Measurements from ENCODE around the gene SRRT.
"Not testable (repeated sequence)": the region's sequence is repeated elsewhere in the genome, so short reads cannot be mapped to it uniquely, and the experiment has no call there.

Gene SRRT

DNA sequence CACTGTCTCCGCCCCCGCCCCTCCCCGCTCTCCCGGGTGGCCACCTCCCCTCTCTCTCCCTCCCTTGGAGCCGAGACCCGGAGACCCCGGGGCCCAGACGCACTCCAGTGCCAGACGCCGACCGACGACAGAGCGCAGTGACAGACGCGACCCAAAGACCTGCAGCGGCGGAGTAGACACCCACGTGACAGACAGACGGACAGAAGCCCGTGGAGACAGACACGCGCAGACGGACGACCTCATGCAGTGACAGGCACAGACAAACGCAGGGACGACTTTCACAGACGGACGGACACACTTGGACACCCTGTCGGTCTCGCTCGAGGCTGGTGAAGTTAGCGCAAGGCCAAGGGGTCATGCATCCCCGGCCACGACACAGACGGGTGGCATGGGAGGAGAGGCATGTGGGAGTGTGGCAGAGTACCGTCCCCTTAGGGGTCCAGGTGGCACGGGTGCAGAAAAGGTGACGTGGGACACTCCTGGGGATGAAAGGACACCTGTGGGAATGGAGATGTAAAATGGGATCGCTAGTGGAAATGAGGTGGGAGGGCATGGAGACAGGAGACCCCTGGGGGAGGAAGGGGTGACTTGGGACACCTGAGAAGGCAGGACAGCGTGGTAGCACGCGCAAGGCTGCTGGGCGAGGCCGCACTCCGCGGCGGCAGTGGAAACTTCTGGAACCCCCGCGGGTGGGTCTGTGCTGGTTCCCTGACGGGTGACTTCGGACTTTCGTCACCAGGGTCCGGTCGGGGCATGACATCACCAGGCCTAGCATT, 21.2 kb downstream of the SRRT start:
- no peak for DNase-seq

DNA sequence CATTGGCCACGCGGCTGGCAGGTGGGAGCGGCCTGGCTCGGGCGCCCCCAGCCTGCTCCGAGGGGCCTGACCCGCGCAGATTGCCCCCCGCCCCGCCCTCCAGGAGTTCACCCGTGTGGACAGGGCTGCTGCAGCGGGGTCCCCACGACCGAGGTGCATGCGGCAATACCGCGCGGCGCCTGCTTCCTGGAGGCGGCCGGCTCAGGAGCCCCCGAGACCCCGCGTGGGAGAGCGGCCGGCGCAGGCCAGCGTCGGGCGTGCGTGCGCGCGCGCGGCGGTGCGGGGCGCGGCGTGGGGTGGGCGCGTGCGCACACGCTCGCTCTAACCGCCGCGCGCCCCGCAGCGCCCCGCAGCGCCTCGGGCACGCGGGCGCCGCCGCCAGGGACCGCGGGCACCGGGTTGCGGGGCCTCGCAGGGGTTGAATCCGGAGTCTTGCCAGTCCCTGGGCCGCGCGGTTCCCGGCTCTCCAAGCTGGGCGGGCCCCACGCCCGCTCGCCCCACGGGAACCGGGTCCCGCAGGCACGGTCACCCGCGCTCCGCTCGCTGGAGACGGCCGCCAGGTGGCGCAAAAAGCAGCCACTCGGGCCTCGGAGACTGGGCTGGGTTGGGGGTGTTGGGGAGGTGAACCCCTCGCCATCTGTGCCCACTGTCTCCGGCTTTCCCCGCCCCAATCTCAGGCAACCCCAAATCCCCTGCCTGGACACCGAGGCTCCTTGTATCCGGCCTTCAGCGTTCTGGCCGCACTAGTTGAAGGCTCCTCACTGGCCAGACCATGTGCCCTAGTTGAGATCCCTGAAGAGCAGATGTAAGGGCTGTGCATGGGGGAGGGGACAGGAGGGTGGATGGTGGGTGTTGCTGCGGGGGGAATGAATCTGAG, 22.1 kb downstream of the SRRT start:
- DNase-seq = no peak

DNA sequence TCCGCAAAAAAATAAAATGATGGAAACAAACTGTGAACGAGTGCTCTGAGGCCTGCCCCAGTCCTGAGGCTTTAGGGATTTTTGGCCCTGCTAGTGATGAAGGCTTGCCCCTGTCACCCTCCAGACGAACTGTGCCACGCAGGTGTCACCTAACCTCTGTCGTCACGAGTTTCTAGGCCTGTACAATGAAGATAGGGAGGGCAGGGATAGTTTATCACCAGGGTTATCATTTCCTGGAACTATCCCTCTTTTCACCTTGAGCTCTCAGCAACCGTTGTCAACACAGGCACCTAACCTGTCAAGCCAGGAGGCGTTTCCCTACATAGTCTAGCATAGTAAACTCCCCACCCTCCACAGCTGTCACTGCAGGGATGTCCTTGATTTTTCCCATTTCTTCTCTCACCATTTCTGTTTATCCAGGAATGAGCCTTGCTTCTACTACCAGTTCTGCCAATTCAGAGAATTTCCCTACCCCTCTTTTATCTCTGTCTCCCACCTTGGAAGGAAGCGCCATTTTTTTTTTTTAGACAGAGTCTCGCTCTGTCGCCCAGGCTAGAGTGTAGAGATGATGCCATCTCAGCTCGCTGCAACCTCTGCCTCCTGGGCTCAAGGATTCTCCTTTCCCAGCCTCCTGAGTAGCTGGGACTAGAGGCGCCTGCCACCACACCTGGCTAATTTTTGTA, 23.0 kb downstream of the SRRT start:
- no peak for DNase-seq

DNA sequence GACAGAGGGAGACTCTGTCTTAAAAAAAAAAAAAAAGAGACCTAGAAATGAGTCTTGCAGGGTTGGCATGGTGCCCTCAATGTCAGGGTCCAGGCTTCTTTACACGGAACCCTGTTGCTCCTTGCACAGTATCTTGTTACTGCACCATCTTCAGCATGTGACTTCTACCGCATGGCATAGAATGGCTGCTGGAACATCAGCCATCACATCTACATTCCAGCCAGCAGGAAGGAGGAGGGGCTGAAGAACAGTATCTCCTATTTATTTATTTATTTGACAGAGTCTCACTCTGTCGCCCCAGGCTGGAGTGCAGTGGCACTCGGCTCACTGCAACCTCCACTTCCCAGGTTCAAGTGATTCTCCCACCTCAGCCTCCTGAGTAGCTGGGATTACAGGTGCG, 24.5 kb downstream of the SRRT start:
- no peak for DNase-seq

DNA sequence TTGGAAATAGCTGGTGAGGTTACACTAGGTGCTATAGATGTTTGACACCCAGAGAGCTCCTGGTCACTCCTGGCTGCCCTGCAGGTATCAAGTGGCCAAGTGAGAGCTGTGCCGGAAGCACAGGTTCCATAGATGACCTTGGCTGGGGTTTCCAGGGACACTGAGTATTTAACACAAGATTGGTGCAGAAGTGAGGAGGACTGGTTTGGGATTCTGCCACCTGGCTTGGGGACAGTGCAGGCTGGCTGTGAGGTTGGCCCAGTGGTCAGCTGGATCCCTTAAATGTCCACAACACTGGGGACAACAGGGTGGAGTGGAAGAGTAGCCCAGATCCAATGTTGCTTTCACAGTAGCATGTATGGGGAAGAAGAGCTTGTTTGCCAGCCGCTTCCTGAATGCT, 26.1 kb downstream of the SRRT start:
- DNase-seq = no peak

DNA sequence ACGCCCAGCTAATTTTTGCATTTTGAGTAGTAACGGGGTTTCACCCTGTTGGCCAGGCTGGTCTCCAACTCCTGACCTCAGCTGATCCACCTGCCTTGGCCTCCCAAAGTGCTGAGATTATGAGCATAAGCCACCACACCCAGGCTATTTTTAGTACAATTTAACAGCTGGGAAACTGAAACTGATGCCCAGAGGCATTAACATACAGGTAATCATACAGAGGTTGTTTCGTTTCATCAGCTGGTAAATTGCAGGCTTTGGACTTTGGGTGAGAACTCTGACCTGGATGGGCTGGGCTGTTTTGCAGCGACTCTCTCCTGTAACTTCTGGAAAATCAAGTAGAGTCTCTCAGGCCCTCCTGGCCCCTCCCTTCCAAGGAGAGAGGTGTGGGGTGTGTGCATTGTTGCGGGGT, 27.0 kb downstream of the SRRT start:
- no peak for DNase-seq

DNA sequence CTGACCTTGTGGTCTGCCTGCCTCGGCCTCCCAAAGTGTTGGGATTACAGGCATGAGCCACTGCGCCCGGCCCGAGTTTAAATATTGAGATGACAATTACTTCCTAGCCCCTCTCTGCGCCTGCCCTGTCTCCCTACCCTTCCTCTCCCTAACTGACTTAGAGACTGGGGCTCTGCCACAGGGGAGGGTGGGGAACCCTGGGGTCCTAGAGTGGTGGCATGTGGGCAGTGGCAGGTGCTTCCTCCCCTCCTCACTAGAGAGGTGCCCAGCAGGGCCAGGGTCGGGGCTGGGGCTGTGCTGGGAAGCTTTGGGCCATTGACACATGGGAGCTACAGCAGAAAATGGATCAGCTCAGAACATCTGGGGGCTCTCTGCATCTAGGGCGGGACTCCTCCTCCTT, 27.7 kb downstream of the SRRT start:
- no peak for DNase-seq

DNA sequence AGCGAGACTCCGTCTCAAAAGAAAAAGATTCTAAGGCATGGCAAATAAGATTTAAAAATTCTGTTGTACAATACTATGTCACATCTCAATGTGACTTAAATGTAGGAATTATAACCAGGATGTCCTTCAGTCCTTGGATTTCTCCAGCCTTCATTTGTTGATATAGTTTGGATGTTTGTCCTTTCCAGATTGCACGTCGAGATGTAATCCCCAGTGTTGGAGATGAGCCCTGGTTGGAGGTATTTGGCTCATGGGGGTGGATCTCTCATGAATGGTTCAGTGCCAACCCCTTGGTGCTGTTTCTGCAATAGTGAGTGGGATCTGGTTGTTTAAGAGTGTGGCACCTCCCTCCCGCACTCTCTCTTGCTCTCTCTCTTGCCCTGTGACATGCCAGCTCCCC, 33.6 kb downstream of the SRRT start:
- no peak for DNase-seq

DNA sequence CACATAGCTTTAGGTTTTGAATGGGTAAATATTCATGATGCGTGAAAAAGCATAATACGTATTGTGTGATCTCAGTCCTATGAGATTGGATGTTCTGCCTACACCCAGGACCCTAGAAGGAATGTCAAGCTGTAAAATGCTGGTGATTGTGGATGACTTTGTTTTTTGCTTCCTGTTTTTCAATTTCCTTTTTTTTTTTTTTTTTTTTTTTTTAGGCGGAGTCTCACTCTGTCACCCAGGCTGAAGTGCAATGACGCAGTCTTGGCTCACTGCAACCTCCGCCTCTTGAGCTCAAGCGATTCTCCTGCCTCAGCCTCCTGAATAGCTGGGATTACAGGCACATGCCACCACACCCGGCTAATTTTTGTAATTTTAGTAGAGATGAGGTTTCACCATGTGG, 35.5 kb downstream of the SRRT start:
- DNase-seq = not testable (repeated sequence)

DNA sequence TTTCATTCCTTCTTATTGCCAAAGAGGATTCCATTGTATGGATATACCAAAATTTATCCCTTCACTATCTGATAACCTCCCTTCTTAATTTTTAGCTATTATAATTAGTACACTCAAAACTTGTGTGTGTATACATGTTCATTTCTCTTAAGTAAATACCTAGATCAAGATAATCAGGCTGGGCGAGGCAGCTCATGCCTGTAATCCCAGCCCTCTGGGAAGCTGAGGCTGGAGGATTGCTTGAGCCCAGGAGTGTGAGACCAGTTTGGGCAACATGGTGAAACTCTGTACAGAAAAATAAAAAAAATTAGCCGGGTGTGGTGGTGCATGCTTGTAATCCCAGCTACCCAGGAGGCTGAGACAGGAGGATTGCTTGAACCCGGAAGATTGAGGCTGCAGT, 36.6 kb downstream of the SRRT start:
- no peak for DNase-seq

DNA sequence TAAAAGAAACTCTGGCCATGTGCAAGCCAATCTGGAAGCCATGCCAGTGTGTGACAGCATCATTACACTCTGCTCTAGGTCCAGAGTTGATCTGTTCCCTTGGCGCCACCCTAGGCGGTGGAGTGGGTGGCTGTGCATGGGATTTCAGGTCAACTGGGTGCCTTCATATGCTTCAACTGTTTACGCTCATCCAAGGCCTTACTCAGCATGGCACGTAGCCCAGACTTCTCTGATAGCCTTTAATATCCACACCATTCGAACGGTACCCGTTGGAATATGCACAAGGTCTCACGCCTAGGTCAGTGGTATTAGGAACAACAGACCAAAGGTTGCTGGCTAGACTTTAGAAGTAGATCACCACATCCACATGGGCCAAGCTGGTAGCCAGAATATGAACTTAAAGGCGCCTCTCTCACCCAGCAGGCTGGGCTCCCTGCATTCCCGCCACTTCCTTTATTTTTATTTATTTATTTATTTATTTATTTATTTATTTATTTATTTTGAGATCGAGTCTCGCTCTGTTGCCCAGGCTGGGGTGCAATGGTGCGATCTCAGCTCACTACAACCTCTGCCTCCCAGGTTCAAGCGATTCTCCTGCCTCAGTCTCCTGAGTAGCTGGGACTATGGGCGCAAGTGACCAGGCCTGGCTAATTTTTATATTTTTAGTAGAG, 39.4 kb downstream of the SRRT start:
- DNase-seq = no peak

DNA sequence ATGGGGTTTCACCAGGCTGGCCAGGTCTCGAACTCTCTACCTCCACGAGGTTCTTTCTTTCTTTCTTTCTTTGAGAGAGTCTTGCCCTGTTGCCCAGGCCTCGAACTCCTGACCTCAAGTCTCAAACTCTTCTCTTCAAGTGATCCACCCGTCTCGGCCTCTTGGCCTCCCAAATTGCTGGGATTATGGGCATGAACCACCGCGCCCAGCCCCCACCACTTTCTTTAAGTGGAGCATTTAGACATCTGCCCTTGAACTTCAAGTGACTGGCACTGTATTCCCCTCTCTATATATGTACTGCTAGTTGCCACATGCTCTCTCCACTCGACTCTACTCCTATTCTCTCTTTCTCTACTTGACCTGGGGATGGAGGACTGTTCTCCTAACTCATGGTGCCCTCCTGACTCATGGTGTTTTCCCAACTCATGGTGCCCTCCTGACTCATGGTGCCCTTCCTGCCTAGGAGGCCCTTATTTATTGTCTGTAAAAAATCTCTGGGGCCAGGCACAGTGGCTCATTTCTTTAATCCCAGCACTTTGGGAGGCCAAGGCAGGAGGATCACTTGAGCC, 40.1 kb downstream of the SRRT start:
- no peak for DNase-seq

DNA sequence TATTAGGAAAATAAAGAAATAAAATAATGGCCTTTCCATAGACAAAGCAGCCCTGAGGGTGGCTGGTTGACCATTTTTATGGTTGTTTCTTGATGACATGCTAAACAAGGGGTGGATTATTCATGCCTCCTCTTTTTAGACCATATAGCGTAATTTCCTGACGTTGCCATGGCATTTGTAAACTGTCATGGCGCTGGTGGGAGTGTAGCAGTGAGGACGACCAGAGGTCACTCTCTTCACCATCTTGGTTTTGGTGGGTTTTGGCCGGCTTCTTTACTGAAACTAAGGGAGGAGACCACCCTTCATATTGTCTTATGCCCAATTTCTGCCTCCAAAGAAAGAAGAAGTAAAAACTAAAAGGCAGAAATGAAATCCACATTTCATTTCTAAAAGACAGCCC, 44.4 kb downstream of the SRRT start:
- DNase-seq = not testable (repeated sequence)

DNA sequence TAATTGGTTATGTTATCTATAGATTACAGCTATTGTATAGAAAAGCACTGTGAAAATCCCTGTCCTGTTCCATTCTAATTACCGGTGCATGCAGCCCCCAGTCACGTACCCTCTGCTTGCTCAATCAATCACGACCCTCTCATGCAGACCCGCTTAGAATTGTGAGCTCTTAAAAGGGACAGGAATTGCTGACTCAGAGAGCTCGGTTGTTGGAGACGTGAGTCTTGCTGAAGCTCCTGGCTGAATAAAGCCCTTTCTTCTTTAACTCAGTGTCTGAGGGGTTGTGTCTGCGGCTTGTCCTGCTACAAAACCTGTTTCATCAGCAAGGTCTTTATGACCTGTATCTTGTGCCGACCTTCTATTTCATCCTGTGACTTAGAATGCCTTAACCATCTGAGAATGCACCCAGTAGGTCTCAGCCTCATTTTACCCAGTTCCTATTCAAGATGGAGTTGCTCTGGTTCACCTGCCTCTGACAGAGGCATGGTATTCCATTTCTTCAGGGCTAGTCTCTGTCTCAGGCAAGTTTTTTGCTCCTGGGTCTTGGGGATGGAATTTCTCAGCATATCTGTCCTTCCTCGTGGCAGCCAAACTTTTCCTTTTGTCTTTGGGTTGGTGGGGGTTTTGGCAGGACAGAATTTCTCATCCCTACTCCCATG, 45.0 kb downstream of the SRRT start:
- DNase-seq = not testable (repeated sequence)

DNA sequence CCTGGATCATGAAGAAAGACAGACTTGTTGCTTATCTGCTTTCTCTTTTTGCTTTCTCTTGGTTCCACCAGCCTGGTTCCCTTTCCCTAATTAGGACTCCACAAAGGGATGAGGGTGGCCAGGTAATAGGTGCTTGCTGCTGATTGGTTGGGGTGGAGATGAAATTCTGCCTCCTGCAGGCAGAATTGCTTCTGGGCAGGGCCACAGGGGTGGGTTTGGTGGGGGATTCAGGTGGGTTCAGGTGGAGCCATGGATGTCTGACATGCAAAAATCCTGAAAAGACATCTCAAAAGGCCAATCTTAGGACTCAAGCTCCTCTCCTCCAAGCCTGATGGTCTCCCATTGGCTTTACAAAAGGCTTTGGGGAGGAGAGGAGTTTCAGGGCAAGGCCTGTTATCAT, 46.1 kb downstream of the SRRT start:
- no peak for DNase-seq

DNA sequence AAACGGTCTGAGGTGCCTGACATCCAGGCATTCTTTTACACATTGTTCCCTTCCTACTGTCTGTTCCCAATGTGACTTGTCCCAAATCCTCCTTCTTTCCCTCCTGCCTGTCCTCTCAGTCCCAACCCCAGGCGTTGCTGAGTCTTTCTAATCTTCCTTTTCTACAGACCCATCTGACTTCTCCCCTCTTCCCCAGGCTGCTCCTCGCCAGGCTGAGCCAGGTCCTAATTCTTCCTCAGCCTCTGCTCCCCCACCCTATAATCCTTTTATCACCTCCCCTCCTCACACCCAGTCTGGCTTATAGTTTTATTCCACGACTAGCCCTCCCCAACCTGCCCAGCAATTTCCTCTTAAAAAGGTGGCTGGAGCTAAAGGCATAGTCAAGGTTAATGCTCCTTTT, 48.7 kb downstream of the SRRT start:
- not testable (repeated sequence) for DNase-seq

DNA sequence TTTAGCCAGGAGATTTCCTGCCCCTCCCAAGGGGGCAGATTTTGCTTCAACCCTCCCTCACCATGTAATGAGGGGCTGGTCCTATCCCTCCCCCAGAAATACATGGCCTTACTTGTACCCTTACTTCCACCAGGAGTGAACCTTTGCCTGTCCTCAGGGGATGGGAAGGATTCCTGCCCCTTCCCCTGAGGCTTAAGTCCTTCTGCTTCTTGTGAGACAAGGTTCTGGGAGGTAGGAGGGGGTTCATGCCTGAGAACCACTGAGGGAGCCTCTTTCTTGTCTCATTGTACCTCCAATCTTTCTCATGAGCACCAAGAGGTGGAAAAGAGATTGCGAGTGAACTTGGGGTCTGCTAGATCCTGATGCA, 54.9 kb downstream of the SRRT start:
- no peak for DNase-seq

DNA sequence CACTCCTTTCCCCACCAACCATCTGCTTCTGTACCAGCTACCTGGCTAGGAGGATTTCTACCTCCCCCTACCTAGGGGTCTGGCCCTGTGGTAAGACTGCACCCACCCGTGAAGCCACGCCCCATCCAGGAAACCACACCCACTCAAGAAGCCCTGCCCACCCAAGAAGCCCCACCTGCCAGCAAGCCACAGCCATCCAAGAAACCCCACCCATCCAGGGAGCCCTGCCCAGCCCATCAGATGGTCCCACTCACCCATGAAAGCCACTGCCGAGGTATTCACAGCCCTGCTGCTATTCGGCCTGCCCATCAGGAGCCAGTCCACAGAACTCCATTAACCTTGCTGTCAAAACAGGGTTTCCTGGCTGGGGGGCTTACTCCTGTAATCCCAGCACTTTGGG, 58.8 kb downstream of the SRRT start:
- no peak for DNase-seq

DNA sequence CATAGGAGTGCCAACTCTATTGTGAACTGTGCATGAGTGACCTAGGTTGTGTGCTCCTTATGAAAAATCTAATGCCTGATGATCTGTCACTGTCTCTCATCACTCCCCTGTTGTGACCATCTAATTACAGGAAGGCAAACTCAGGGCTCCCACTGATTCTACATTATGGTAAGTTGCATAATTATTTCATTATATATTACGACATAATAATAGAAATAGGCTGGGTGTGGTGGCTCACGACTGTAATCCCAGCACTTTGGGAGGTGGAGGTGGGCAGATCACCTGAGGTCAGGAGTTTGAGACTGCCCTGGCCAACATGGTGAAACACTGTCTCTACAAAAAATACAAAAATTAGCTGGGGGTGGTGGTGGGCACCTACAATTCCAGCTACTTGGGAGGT, 60.5 kb downstream of the SRRT start:
- DNase-seq = not testable (repeated sequence)

DNA sequence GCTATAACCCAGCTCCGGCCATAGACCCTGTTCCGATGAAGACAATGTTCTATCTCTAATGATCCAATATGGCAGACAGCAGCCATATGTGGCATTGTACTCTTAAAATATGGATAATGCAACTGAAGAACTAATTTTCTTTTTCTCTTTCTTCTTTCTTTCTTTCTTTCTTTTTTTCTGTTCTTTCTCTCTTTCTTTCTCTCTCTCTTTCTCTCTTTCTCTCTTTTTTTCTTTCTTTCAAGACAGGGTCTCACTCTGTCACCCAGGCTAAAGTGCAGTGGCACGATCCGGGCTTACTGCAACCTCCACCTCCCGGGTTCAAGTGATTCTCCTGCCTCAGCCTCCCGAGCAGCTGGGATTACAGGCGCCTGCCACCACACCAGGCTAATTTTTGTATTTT, 61.3 kb downstream of the SRRT start:
- not testable (repeated sequence) for DNase-seq
